Measurements from ENCODE around the gene MDFIC.

GRCh38 chr7:114936471-114936870 is 14.6 kb downstream of the MDFIC start:
- TF ChIP-seq CTCF (IDR thresholded peaks at IDR 0.05) (no peak), EP300 (IDR thresholded peaks at IDR 0.05) (no peak), POLR2A (IDR thresholded peaks at IDR 0.05) (no peak)
